Ovary (tissue), 9 donors: ENCODE measurements around the gene YLPM1. TPM values are rescaled to one million over a fixed set of nuclear protein-coding genes. Genes with fewer than 3 reads are reported as not detected.

Source experiments
- DNase-seq, 5 donors: peaks; one replicate each; pipeline ENCODE4 v3.0.0-alpha.2; 2019 to 2020
- H3K27ac ChIP-seq, 2 donors: fragments of 200-600 bp; one replicate each; pipeline versions ENCODE4 v1.5.1 to v1.8.0; 2019 to 2022
- H3K27me3 ChIP-seq: fragments of 200-600 bp; one replicate; pipeline ENCODE4 v1.8.0; 2022
- H3K36me3 ChIP-seq: fragments of 200-600 bp; sonication (generic); one replicate; pipeline ENCODE4 v1.5.1; 2019
- H3K4me1 ChIP-seq: one replicate; pipeline ENCODE4 v1.8.1; 2013; ENCODE audit warnings: mild to moderate bottlenecking, moderate library complexity; ENCODE audit not compliant: insufficient read depth
- H3K4me3 ChIP-seq: fragments of 200-600 bp; sonication (generic); one replicate; pipeline ENCODE4 v1.5.1; 2017
- H3K9me3 ChIP-seq, 2 donors: fragments of 200-600 bp in 1 of 2; sonication (generic) in 1 of 2; one replicate each; pipeline versions ENCODE4 v1.5.1 to v1.8.1; 2013 to 2019; ENCODE audit warnings: mild to moderate bottlenecking in 1 of 2, moderate library complexity in 1 of 2
- EP300 ChIP-seq: sonication (generic); formaldehyde crosslinking; IDR thresholded peaks from one replicate; pipeline ENCODE4 v1.6.1; 2017; ENCODE audit warnings: antibody characterized with exemption
- POLR2A ChIP-seq: fragments of 450-650 bp; IDR thresholded peaks from one replicate; pipeline ENCODE4 v1.6.1; 2017; ENCODE audit warnings: antibody characterized with exemption, mild to moderate bottlenecking, moderate library complexity
- WGBS, 3 donors: extraction: QIAGEN DNeasy Blood & Tissue Kit in 1 of 3; methylation state at CpG; one replicate each; pipeline versions ENCODE4 v1.1.5 to v1.1.7; 2013 to 2017; 5-methylcytosine and 5-hydroxymethylcytosine counted together
- intact Hi-C, 4 donors: fragments of 100-400 bp; cut with DNase I; formaldehyde crosslinking; loops; one replicate each; pipeline versions ENCODE4 v1.11.0 to v1.15.1; 2022 to 2023
- polyA plus RNA-seq, 2 donors: library from polyadenylated mRNA; stranded (reverse); fragments of 200-250 nt in 1 of 2; fragments of 350-450 nt in 1 of 2; fragmentation: Illumina TruSeq in 1 of 2; extraction: RNeasy Lipid Tissue Mini Kit (QIAGEN cat#74804) in 1 of 2; gene quantifications; one replicate each; pipeline ENCODE4 v1.2.3, GENCODE V29; 2013 to 2014
- total RNA-seq, 7 donors: library from RNA; depleted of rRNA in 2 of 7; stranded (reverse); fragments of >200 nt in 2 of 7; fragmentation: NEBNext Ultra II Directional in 3 of 7; extraction: Animal tissue kit (Norgen Biotek cat#: 25700) in 3 of 7; gene quantifications; one replicate each; pipeline versions ENCODE4 v1.1.0 to v1.2.4, GENCODE V29; 2016 to 2023
- TF ChIP-seq, protein P1 (sequence below), 3 donors: fragments of 450-650 bp in 2 of 3; fragments of 200-600 bp in 1 of 3; IDR thresholded peaks; one replicate each; pipeline versions ENCODE4 v1.5.1 to v1.8.0; 2016 to 2022; ENCODE audit warnings: antibody characterized with exemption in 3 of 3, mild to moderate bottlenecking in 1 of 3
- donor health status: DM: no; HTN: no; CAD: no; lungs with moderate emphysema.
- donor health status: DM: no; HTN: no; CAD: no.
- donor health status: Bipolar disorder and iron deficiency.
- donor health status: DM: yes; HTN: yes; CAD: no.
- donor health status: DM: no; HTN: no; CAD: no.
- donor health status: DM: yes; HTN: yes; CAD: no.

Gene YLPM1
- total and polyA plus RNA-seq, 9 donors: 30.1 to 92.4 (median 68.4) TPM

DNA sequence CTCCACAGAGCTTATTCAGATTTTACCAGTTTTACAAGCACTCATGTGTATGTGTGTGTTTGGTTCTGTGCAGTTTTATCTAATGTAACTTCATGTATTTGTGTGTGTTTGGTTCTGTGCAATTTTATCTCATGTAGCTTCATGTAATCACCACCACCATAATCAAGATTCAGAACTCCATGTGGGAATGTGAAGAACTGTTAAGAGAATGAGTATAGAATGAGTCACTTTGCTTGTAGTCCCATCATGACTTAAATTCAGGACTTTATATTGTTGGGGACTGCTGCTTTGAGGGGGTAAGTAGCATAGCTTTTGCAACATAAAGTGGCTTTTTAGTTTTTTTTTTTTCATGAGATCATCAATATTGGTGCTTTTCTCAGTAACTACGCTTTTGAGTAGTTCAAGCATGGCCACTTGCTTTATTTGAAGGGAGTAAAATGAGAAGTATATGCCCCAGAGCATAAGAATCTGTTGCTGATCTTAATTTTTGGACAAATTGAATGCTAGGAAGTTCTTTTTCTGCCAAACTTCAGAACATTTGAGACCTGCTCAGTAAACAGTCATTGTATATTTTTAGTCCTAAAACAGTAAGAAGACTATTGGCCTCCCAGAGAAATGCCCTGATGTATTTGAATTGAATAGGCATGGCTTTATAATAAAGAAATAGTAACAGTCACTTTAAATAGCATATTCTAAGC, 84.0 kb downstream of the YLPM1 start:
- DNase-seq: no peak
- no peaks in the 10 kb centered on the region for H3K27me3 ChIP-seq
- 96 to 98% (median 96%) methylated on average over 1 of the region's 1 CpG for WGBS, 3 donors

DNA sequence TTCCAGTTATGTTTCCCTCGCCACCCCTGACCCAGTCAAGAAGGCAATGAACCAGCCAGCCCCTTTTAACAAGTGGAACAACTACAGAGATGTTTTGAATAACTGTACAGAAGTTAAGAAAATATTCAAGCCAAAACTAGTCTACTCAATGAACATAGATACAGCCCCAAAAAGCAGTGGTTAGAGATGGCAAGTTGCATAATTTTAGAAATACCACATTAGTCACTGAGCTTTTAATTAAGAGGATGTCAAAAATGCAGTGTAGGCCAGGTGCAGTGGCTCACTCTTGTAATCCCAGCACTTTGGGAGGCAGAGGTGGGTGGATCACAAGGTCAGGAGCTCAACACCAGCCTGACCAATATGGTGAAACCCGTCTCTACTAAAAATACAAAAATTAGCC, 85.7 kb downstream of the YLPM1 start:
- DNase-seq: no peak
- intact Hi-C loops: no loop called here
- TF ChIP-seq POLR2A (no peak), EP300 (no peak)
- TF ChIP-seq, protein P1, sequence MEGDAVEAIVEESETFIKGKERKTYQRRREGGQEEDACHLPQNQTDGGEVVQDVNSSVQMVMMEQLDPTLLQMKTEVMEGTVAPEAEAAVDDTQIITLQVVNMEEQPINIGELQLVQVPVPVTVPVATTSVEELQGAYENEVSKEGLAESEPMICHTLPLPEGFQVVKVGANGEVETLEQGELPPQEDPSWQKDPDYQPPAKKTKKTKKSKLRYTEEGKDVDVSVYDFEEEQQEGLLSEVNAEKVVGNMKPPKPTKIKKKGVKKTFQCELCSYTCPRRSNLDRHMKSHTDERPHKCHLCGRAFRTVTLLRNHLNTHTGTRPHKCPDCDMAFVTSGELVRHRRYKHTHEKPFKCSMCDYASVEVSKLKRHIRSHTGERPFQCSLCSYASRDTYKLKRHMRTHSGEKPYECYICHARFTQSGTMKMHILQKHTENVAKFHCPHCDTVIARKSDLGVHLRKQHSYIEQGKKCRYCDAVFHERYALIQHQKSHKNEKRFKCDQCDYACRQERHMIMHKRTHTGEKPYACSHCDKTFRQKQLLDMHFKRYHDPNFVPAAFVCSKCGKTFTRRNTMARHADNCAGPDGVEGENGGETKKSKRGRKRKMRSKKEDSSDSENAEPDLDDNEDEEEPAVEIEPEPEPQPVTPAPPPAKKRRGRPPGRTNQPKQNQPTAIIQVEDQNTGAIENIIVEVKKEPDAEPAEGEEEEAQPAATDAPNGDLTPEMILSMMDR (IDR thresholded peaks at IDR 0.05): no peak
- no peaks in the 10 kb centered on the region for H3K27me3 ChIP-seq
- no peaks in the 10 kb centered on the region for H3K9me3 ChIP-seq
- H3K36me3 ChIP-seq: no peaks in the 10 kb centered on the region
- H3K4me3 ChIP-seq: no peak overlapping the region
- H3K27ac ChIP-seq: no peak overlapping the region
- 21 to 53% (median 31%) methylated on average over 2 of the region's 2 CpGs for WGBS, 3 donors
- H3K4me1 ChIP-seq: peaks cover 5% of the 10 kb centered on the region

More for the DNA sequence above, 84.0 kb downstream of the YLPM1 start:
- TF ChIP-seq, protein P1 (IDR thresholded peaks at IDR 0.05): no peak
- TF ChIP-seq POLR2A: no peak
- Histone ChIP-seq H3K4me3 (no peak overlapping the region), H3K4me1 (no peaks in the 10 kb centered on the region), H3K9me3 (no peaks in the 10 kb centered on the region), H3K27ac (no peak overlapping the region), H3K36me3 (no peaks in the 10 kb centered on the region)
- intact Hi-C loops: no loop called here

DNA sequence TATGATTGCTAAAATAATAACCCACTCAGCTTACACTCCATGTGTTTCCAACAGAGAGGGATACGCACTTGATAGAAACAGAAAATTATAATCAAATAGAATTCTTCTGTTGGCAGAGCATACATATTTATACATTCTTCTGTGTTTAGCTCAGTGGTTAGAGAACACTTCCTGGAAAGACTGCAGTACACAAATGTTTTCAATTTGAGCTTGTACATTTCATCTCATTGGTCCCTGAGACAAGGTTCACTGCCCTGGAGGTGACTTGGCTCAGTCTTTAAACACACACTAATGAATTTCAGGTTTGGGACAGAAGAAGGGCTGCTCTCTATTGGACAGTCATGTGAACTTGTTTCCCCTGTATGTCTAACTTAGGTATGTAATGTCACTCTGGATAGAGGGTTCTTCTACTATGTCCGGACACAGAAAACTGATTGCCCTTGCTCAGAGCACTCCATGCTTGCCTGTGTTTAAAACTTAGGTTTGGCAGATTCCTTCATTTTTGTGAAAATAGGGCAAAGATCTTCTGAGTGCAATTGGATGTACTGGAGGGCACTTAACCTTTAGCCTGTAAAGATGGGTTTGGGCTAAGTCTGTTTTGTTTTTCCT, 89.9 kb downstream of the YLPM1 start:
- Histone ChIP-seq H3K4me3 (no peak overlapping the region), H3K9me3 (no peaks in the 10 kb centered on the region), H3K27ac (no peak overlapping the region), H3K27me3 (no peaks in the 10 kb centered on the region), H3K4me1 (peaks cover 10% of the 10 kb centered on the region), H3K36me3 (no peaks in the 10 kb centered on the region)
- DNase-seq: no peak
- intact Hi-C loops: no loop called here
- WGBS, 3 donors: 1 to 20% (median 9%) methylated on average over 2 of the region's 2 CpGs
- TF ChIP-seq EP300: no peak
- TF ChIP-seq, protein P1 (IDR thresholded peaks at IDR 0.05): no peak
- TF ChIP-seq POLR2A: no peak

DNA sequence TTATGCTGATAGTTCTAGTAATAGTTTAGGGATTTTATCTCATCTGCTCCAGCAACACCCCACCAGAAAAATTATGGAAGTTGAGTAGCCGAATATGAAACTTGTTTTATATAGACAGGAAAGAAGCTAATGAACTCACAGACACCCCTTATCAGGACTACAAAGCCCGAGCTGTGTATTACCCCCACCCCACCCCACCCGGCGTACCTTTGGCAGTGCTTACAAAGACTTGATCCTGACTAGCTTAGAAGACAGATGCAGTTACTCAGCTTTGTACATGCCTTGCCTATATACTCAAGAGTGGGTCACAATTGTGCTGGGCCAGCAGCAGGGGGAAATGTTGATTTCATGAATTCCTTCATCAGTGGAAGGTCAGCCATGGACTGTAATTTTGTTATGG, 90.5 kb downstream of the YLPM1 start:
- DNase-seq: no peak
- H3K27ac ChIP-seq: no peak overlapping the region
- TF ChIP-seq EP300: no peak
- TF ChIP-seq, protein P1 (IDR thresholded peaks at IDR 0.05): no peak
- TF ChIP-seq POLR2A: no peak
- WGBS, 3 donors: 8 to 12% (median 10%) methylated on average over 4 of the region's 4 CpGs
- H3K4me1 ChIP-seq: peaks cover 10% of the 10 kb centered on the region
- no peak overlapping the region for H3K4me3 ChIP-seq
- H3K36me3 ChIP-seq: no peaks in the 10 kb centered on the region
- intact Hi-C loops: no loop called here
- H3K9me3 ChIP-seq: no peaks in the 10 kb centered on the region
- no peaks in the 10 kb centered on the region for H3K27me3 ChIP-seq
